NCI-H1417 (cell line): ENCODE measurements around the gene KSR1.
"Not testable (repeated sequence)": the region's sequence is repeated elsewhere in the genome, so short reads cannot be mapped to it uniquely, and the experiment has no call there.

Experiments
- DNase-seq, 3 experiments: peaks; one replicate each; lab custom pipeline; 2025; lab: John Stamatoyannopoulos, UW

The KSR1 gene

GRCh38 chr17:27657620-27658019 lies 201.4 kb downstream of the KSR1 start:
- DNase-seq = no peak

- DNase-seq = no peak
Measured at GRCh38 chr17:27659683-27660082, 203.4 kb downstream of the KSR1 start.

DNA sequence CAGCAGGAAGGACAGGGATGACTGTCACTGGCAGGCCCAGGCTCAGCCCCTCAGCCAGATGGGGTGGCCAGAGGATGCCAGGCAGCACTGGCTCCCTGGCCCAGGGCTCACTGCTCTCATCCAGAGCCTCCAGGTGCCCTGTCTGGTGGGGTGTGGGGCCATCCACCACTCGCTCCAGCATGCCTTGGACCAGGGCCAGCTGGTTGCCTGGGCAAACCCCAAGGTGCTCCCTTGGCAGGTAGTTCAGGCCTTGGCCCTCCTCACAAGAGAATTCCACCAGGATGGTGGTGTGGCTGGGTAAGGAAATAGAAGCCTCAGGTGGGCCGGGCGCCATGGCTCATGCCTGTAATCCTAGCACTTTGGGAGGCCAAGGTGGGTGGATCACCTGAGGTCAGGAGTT lies 204.2 kb downstream of the KSR1 start:
- no peak for DNase-seq

- no peak for DNase-seq
Measured at GRCh38 chr17:27663936-27664605, 207.8 kb downstream of the KSR1 start.

GRCh38 chr17:27664606-27664965 lies 208.3 kb downstream of the KSR1 start:
- no peak for DNase-seq

DNA sequence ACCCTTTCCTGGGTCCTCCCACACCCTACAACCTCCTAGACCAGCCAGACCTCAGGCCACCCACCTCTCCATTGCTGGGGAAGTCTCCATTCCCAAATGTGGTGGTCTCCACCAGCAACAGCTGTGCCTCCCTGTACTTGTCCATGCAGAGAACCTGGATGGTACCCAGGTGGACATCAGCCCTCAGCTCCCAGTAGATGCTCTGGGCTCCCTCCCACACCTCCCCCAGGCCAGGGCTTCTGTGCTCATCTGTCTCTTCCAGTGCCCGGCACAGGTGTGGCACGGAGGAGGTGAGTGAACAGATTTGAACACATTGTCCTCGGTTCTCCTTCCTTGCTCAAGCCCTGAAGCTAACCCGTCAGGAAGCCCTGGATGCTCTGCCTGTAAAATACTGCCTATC lies 209.3 kb downstream of the KSR1 start:
- DNase-seq = no peak

GRCh38 chr17:27666270-27666669 lies 210.0 kb downstream of the KSR1 start:
- not testable (repeated sequence) for DNase-seq

GRCh38 chr17:27666831-27667560 lies 210.7 kb downstream of the KSR1 start:
- DNase-seq = no peak

GRCh38 chr17:27667656-27668487 lies 211.6 kb downstream of the KSR1 start:
- DNase-seq = no peak

DNA sequence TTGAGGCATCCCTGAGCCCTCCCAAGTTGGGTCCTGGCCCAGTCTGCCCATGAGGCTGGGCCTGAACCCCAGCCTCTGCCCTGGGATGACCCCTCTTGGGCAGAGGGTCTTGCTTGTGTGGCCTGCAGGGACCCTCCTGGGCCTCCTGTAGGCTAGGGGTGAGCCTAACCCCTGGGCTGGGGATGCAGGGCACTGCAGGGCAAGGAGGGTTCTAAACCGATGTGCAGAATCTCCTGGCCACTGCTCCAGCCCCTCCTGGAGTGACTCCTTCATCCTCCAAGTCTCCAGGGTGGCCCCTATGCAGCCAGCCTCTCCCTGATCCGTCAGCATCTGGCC lies 212.2 kb downstream of the KSR1 start:
- DNase-seq = no peak

- DNase-seq = no peak
Measured at GRCh38 chr17:27669136-27669535, 212.9 kb downstream of the KSR1 start.

GRCh38 chr17:27669850-27670249 lies 213.6 kb downstream of the KSR1 start:
- DNase-seq = no peak

DNA sequence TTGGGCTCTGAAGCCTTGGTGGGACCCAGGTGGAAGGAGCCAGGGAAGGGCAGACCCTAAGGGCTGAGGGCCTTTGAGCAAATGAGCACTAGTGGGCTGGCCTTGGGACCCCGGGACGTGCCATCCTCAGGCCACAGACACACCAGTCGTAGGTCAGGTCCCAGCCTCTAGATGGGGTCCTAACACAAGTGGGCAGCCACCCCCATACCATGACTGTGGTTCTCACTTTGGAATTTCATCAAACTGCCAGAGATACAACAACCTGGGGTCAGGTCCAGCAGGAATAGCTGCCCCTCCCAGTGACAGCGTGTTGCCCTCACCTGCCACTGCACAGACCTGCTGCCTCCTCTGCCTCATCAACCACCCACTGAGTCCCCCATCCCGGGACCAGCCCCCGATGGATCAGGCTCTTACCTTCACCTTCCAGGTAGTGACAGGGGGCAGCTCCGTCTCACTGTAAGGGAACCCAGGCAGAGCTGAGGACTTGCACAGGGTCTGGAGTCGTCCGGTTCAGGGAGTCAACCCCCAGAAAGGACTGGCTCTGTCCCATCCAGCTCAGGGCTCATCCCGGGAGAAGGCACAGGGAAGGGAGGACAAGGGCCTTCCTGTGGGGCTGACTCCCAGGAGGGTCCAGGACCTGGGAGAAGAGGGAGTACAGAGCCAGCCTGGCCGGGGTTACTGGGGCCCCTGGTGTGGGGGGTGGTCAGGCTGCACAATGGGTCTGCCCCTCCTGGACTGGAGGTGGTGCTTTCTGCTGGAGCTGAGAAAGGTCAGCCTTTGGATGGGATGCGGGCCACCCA lies 214.7 kb downstream of the KSR1 start:
- DNase-seq = no peak

GRCh38 chr17:27671591-27671910 lies 215.3 kb downstream of the KSR1 start:
- no peak for DNase-seq

DNA sequence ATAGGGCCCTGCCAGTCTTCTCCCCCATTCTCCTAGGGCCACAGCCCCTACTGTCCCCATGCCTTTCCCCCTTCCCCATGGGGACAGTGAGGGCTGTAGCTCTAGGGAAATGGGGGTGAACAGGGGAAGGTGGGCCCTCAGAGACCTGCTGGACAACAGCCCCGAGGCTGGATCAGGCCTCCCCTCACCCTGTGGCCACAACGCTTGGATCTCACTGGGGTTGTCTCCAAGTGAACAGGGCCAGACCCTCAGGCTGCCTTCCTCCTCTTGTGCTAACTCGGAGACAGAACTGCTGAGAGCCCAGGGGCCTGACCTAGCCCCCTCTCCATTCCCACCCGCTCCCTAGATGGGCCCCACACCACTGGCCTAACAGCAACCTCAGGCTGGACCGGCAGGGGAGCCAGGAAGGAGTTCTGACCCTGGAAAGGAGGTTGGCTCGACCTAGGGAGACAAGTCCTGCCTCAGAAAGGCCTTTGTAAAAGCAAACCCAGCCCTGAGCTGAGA lies 215.8 kb downstream of the KSR1 start:
- not testable (repeated sequence) for DNase-seq

DNA sequence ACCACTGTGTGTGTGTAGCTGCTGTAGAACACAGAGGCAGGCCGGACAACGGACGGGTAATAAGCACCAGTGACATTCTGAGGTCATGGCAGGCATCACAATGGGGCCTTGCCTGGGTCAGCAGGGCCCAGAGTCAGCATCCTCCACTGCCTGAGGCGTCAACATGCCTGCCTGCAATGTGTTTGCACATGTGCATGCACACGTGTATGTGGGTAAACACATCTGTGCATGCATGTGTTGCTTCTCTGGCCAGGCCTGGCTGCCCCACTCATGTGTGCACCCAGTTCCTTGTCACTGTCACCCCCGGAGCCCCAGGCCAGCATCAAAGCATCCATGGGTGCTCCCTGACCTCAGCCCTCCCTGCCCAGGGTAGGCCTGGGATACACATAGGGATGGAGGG lies 218.1 kb downstream of the KSR1 start:
- DNase-seq = no peak
